ENCODE measurements around the gene NFS1. TPM values are rescaled to one million over a fixed set of nuclear protein-coding genes. Genes with fewer than 3 reads are reported as not detected.

NFS1 gene
- total and polyA plus RNA-seq, 2 donors (not counting 1 experiment from before 2014, with no cell fraction given), result 29.0 to 30.6 TPM

DNA sequence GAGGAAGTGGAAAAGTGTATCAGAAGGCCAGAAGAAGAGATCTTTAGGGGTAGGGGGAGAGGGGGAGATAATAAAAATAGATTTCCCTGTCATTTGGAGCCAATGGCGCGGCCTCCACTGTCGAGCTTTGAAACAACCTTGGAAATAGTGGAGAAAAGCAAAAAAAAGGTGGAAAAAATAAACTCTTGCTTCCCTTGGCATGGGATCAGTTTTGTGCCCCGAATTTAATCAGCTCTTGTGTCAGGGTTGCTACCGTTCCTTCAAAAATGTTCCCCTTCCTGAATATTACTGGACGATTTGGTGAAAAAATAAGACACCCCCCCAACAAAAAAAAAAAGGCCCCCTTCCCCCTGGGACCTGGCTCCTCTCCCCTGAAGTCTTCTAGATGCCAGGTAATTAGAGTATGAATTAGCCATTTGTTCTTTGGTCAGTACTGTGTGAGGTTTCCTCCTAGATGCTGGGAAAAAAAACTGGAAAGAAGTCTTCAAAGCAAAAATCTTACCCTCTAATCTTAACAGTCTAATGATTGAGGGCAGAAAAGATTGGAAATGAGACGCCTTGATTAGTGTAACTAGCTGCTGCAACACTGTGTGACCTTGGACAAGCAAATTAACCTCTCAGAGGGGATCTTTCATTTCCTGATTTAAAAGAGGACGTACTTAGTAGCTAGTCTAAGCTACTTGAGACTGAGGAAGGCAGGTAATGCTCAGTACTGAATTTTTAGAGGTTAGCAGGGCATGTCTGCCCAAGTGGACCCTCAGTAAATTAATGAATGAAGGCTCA, 43.8 kb upstream of the NFS1 start:
- Histone ChIP-seq H3K27ac (ENCODE audit: low read length in 2 of 2) (peak overlapping the region; percentile 96 to 100), H3K4me3 (ENCODE audit: control extremely low read depth in 1 of 5, extremely low read depth in 1 of 5, insufficient read depth in 1 of 5, low read depth in 2 of 5, low read length in 4 of 5) (peak overlapping the region; percentile 69 to 99 (median 93)), H3K79me2 (ENCODE audit: control insufficient read depth, insufficient read depth, low read length) (peaks cover 57% of the 10 kb centered on the region), H4K20me1 (ENCODE audit: control insufficient read depth, insufficient read depth, low read length, poor library complexity, severe bottlenecking) (peaks cover 31% of the 10 kb centered on the region), H3K9ac (ENCODE audit: low read length) (peak overlapping the region; percentile 100), H3K27me3 (replicated peaks in 1 of 4; ENCODE audit: control extremely low read depth in 1 of 4, control insufficient read depth in 3 of 4, insufficient read depth in 4 of 4, low read length in 3 of 4) (no peaks in the 10 kb centered on the region), H3K36me3 (replicated peaks in 1 of 2; ENCODE audit: control extremely low read depth in 1 of 2, control insufficient read depth in 1 of 2, extremely low read depth in 1 of 2, insufficient read depth in 2 of 2, low read length in 1 of 2) (peaks cover 2 to 29% of the 10 kb centered on the region in 2 experiments), H3K4me1 (ENCODE audit: control insufficient read depth in 2 of 2, insufficient read depth in 2 of 2, low read length in 2 of 2) (peaks cover 38 to 42% of the 10 kb centered on the region in 2 donors), H2AFZ (ENCODE audit: insufficient read depth, low read depth, low read length, poor library complexity, severe bottlenecking) (peak overlapping the region; percentile 35), H3K9me3 (ENCODE audit: control extremely low read depth in 1 of 3, control insufficient read depth in 2 of 3, insufficient read depth in 1 of 3, low read length in 2 of 3) (no peaks in the 10 kb centered on the region), H3K4me2 (replicated peaks; ENCODE audit: low read depth, low read length, poor library complexity, severe bottlenecking) (peak overlapping the region; percentile 89)
- ATAC-seq (ENCODE audit: low read depth), result no peak
- H3K4me1 Mint-ChIP-seq, result peaks cover 46% of the 10 kb centered on the region
- ChIA-PET POLR2A (interaction anchor here (0.6 to 5.0 kb wide), 29 partner anchors 16 to 1440 kb away, joined by 3 to 259 read pairs (median 6); partner anchors contain the start of genes AHCY, CEP250, CPNE1 and EIF6), CTCF (interaction anchor here (0.7 to 5.3 kb wide), 14 partner anchors 8 to 1406 kb away, joined by 3 to 82 read pairs (median 4); partner anchors contain the start of genes NFS1, PHF20, ROMO1 and SCAND1)
- H3K4me3 Mint-ChIP-seq, result peak overlapping the region; percentile 95
- peak overlapping the region; percentile 100 for H3K27ac Mint-ChIP-seq
- H3K9me3 Mint-ChIP-seq (ENCODE audit: insufficient read depth), result no peaks in the 10 kb centered on the region
- no peaks in the 10 kb centered on the region for H3K27me3 Mint-ChIP-seq
- intact Hi-C loops (cut with micrococcal nuclease), result loop anchor here (1.0 to 2.0 kb wide), 7 partner anchors 25 to 288 kb away; partner anchors contain the start of genes CEP250, CPNE1, ERGIC3 and RBM12
- peak; percentile 79 for DNase-seq
- 0% methylated on average over 5 of the region's 8 CpGs for WGBS (ENCODE audit: insufficient coverage)
- TF ChIP-seq, protein P1, sequence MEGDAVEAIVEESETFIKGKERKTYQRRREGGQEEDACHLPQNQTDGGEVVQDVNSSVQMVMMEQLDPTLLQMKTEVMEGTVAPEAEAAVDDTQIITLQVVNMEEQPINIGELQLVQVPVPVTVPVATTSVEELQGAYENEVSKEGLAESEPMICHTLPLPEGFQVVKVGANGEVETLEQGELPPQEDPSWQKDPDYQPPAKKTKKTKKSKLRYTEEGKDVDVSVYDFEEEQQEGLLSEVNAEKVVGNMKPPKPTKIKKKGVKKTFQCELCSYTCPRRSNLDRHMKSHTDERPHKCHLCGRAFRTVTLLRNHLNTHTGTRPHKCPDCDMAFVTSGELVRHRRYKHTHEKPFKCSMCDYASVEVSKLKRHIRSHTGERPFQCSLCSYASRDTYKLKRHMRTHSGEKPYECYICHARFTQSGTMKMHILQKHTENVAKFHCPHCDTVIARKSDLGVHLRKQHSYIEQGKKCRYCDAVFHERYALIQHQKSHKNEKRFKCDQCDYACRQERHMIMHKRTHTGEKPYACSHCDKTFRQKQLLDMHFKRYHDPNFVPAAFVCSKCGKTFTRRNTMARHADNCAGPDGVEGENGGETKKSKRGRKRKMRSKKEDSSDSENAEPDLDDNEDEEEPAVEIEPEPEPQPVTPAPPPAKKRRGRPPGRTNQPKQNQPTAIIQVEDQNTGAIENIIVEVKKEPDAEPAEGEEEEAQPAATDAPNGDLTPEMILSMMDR (IDR thresholded peaks at IDR 0.05), result no peak
- no peak for TF ChIP-seq EZH2 (IDR thresholded peaks at IDR 0.05; ENCODE audit: borderline replicate concordance, insufficient read depth, low read depth, low read length, poor library complexity, severe bottlenecking)
